Measurements from ENCODE around the gene DAW1.
"Not testable (repeated sequence)": the region's sequence is repeated elsewhere in the genome, so short reads cannot be mapped to it uniquely, and the experiment has no call there.

The DAW1 gene

GRCh38 chr2:227828477-227828912, 42.9 kb upstream of the DAW1 start:
- no peak for DNase-seq
- Histone ChIP-seq H3K27ac (ENCODE audit: insufficient read depth in 1 of 2, low read depth in 1 of 2, low read length in 2 of 2, poor library complexity in 1 of 2, severe bottlenecking in 2 of 2) (no peak overlapping the region), H3K9me3 (ENCODE audit: control extremely low read depth in 1 of 5, control insufficient read depth in 4 of 5, insufficient read depth in 2 of 5, low read depth in 1 of 5, low read length in 4 of 5) (no peaks in the 10 kb centered on the region), H3K27me3 (replicated peaks in 2 of 5; ENCODE audit: control insufficient read depth in 4 of 5, insufficient read depth in 5 of 5, low read length in 4 of 5) (no peaks in the 10 kb centered on the region), H3K36me3 (ENCODE audit: control insufficient read depth in 4 of 4, insufficient read depth in 4 of 4, low read length in 3 of 4) (no peaks in the 10 kb centered on the region), H3K4me3 (ENCODE audit: control insufficient read depth in 1 of 7, extremely low read depth in 1 of 7, insufficient read depth in 4 of 7, low read depth in 2 of 7, low read length in 6 of 7) (no peak overlapping the region), H3K4me1 (ENCODE audit: control extremely low read depth in 1 of 4, control insufficient read depth in 4 of 4, insufficient read depth in 4 of 4, low read length in 3 of 4) (no peaks in the 10 kb centered on the region)
- ChIA-PET CTCF (no interaction called here), POLR2A (no interaction called here)

DNA sequence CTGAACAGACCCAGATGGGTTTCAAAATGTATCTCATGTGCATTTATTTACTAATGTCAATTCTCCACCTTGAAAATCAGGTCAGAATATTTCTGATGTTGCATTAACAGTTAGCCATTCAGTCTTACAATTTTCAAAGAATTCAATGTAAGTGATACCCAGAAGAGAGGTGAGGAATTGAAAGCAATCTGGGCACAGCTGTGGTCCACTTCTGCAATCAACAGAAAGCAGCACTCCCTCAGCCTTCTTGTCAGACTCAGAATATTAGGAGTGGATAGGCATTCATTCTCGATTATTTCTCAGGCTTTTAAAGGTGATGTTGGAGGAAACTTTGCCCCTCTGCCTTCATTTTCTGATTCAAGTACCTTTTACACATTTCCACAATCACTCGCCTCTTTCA, 42.1 kb upstream of the DAW1 start:
- no peak overlapping the region for H3K4me3 ChIP-seq (ENCODE audit: control insufficient read depth in 1 of 7, extremely low read depth in 1 of 7, insufficient read depth in 4 of 7, low read depth in 2 of 7, low read length in 6 of 7)
- 100% methylated on average over 1 of the region's 2 CpGs for WGBS (ENCODE audit: insufficient coverage)
- ChIA-PET POLR2A (no interaction called here), CTCF (no interaction called here)
- H3K9me3 ChIP-seq (ENCODE audit: control extremely low read depth in 1 of 5, control insufficient read depth in 4 of 5, insufficient read depth in 2 of 5, low read depth in 1 of 5, low read length in 4 of 5), result no peaks in the 10 kb centered on the region
- DNase-seq, result no peak
- H3K36me3 ChIP-seq (ENCODE audit: control insufficient read depth in 4 of 4, insufficient read depth in 4 of 4, low read length in 3 of 4), result no peaks in the 10 kb centered on the region
- H3K27ac ChIP-seq (ENCODE audit: insufficient read depth in 1 of 2, low read depth in 1 of 2, low read length in 2 of 2, poor library complexity in 1 of 2, severe bottlenecking in 2 of 2), result no peak overlapping the region
- no peaks in the 10 kb centered on the region for H3K4me1 ChIP-seq (ENCODE audit: control extremely low read depth in 1 of 4, control insufficient read depth in 4 of 4, insufficient read depth in 4 of 4, low read length in 3 of 4)
- H3K27me3 ChIP-seq (replicated peaks in 2 of 5; ENCODE audit: control insufficient read depth in 4 of 5, insufficient read depth in 5 of 5, low read length in 4 of 5), result no peaks in the 10 kb centered on the region

- ChIA-PET CTCF (interaction anchor here (0.7 kb wide), 1 partner anchor 60 kb away, joined by 3 read pairs; no protein-coding TSS in a partner anchor), POLR2A (no interaction called here)
- Histone ChIP-seq H3K36me3 (ENCODE audit: control insufficient read depth in 4 of 4, insufficient read depth in 4 of 4, low read length in 3 of 4) (no peaks in the 10 kb centered on the region), H3K4me1 (ENCODE audit: control extremely low read depth in 1 of 4, control insufficient read depth in 4 of 4, insufficient read depth in 4 of 4, low read length in 3 of 4) (no peaks in the 10 kb centered on the region), H3K27me3 (replicated peaks in 2 of 5; ENCODE audit: control insufficient read depth in 4 of 5, insufficient read depth in 5 of 5, low read length in 4 of 5) (no peaks in the 10 kb centered on the region), H3K27ac (ENCODE audit: insufficient read depth in 1 of 2, low read depth in 1 of 2, low read length in 2 of 2, poor library complexity in 1 of 2, severe bottlenecking in 2 of 2) (no peak overlapping the region), H3K9me3 (ENCODE audit: control extremely low read depth in 1 of 5, control insufficient read depth in 4 of 5, insufficient read depth in 2 of 5, low read depth in 1 of 5, low read length in 4 of 5) (peaks cover 0 to 1% (median 0%) of the 10 kb centered on the region in 5 experiments), H3K4me3 (ENCODE audit: control insufficient read depth in 1 of 7, extremely low read depth in 1 of 7, insufficient read depth in 4 of 7, low read depth in 2 of 7, low read length in 6 of 7) (no peak overlapping the region)
- 100% methylated on average over 7 of the region's 10 CpGs for WGBS (ENCODE audit: insufficient coverage)
- no peak for DNase-seq
Measured at GRCh38 chr2:227834423-227834822, 37.0 kb upstream of the DAW1 start.

DNA sequence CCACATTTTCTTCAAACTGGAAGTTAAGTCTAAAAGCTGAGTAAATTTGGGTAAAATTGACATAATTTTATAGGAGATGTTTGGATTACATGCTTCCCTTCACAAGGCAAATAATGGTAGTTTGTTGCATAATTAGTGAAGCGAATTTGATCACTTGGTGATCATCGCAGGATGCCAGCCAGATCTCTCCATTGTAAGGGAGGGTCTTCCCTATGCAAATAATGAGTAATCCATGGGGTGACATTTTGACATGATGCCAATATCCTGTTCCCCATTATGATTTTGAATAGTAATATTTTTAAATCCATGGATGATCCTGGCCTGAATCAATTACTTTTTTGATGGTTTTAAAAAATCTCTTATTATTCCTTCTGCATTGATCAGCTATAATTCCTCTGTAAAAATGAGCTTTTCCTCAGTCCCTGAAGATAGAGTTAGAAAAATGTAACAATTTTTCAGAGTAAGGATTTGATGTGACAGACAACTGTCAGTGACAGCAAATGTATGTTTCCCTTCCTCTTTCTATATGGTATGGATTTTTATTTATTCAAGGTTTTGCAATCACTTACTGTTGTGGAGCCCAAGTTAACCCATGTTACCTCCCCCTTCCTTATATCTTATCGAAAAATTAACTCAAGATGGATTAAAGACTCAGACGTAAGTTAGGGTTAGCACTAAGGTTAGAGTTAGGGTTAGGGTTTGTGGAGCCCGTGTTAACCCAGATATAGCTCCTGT, 36.3 kb upstream of the DAW1 start:
- CTCF ChIA-PET, result interaction anchor here (0.7 to 0.8 kb wide), 2 partner anchors 56 to 61 kb away, joined by 3 read pairs; no protein-coding TSS in a partner anchor
- Histone ChIP-seq H3K27me3 (replicated peaks in 2 of 5; ENCODE audit: control insufficient read depth in 4 of 5, insufficient read depth in 5 of 5, low read length in 4 of 5) (no peaks in the 10 kb centered on the region), H3K9me3 (ENCODE audit: control extremely low read depth in 1 of 5, control insufficient read depth in 4 of 5, insufficient read depth in 2 of 5, low read depth in 1 of 5, low read length in 4 of 5) (peaks cover 0 to 1% (median 0%) of the 10 kb centered on the region in 5 experiments), H3K27ac (ENCODE audit: insufficient read depth in 1 of 2, low read depth in 1 of 2, low read length in 2 of 2, poor library complexity in 1 of 2, severe bottlenecking in 2 of 2) (no peak overlapping the region), H3K4me1 (ENCODE audit: control extremely low read depth in 1 of 4, control insufficient read depth in 4 of 4, insufficient read depth in 4 of 4, low read length in 3 of 4) (no peaks in the 10 kb centered on the region), H3K36me3 (ENCODE audit: control insufficient read depth in 4 of 4, insufficient read depth in 4 of 4, low read length in 3 of 4) (no peaks in the 10 kb centered on the region), H3K4me3 (ENCODE audit: control insufficient read depth in 1 of 7, extremely low read depth in 1 of 7, insufficient read depth in 4 of 7, low read depth in 2 of 7, low read length in 6 of 7) (no peak overlapping the region)
- no peak for DNase-seq
- 100% methylated on average over 1 of the region's 5 CpGs for WGBS (ENCODE audit: insufficient coverage)
- POLR2A ChIA-PET, result interaction anchor here (0.7 kb wide), 1 partner anchor 39 kb away, joined by 5 read pairs; no protein-coding TSS in a partner anchor

- H3K9me3 ChIP-seq (ENCODE audit: control extremely low read depth in 1 of 5, control insufficient read depth in 4 of 5, insufficient read depth in 2 of 5, low read depth in 1 of 5, low read length in 4 of 5); H3K36me3 ChIP-seq (ENCODE audit: control insufficient read depth in 4 of 4, insufficient read depth in 4 of 4, low read length in 3 of 4); H3K4me3 ChIP-seq (ENCODE audit: control insufficient read depth in 1 of 7, extremely low read depth in 1 of 7, insufficient read depth in 4 of 7, low read depth in 2 of 7, low read length in 6 of 7); H3K27me3 ChIP-seq (replicated peaks in 2 of 5; ENCODE audit: control insufficient read depth in 4 of 5, insufficient read depth in 5 of 5, low read length in 4 of 5); DNase-seq; CTCF ChIA-PET; H3K4me1 ChIP-seq (ENCODE audit: control extremely low read depth in 1 of 4, control insufficient read depth in 4 of 4, insufficient read depth in 4 of 4, low read length in 3 of 4); POLR2A ChIA-PET; H3K27ac ChIP-seq (ENCODE audit: insufficient read depth in 1 of 2, low read depth in 1 of 2, low read length in 2 of 2, poor library complexity in 1 of 2, severe bottlenecking in 2 of 2): not testable (repeated sequence)
- 92% methylated on average over 7 of the region's 7 CpGs for WGBS (ENCODE audit: insufficient coverage)
Measured at GRCh38 chr2:227839339-227840129, 31.9 kb upstream of the DAW1 start.

- WGBS (ENCODE audit: insufficient coverage), result no CpG with 5 or more reads among the region's 1 CpG
- Histone ChIP-seq H3K9me3 (ENCODE audit: control extremely low read depth in 1 of 5, control insufficient read depth in 4 of 5, insufficient read depth in 2 of 5, low read depth in 1 of 5, low read length in 4 of 5) (no peaks in the 10 kb centered on the region), H3K27ac (ENCODE audit: insufficient read depth in 1 of 2, low read depth in 1 of 2, low read length in 2 of 2, poor library complexity in 1 of 2, severe bottlenecking in 2 of 2) (no peak overlapping the region), H3K4me1 (ENCODE audit: control extremely low read depth in 1 of 4, control insufficient read depth in 4 of 4, insufficient read depth in 4 of 4, low read length in 3 of 4) (no peaks in the 10 kb centered on the region), H3K27me3 (replicated peaks in 2 of 5; ENCODE audit: control insufficient read depth in 4 of 5, insufficient read depth in 5 of 5, low read length in 4 of 5) (peaks cover 0 to 4% (median 0%) of the 10 kb centered on the region in 5 experiments), H3K36me3 (ENCODE audit: control insufficient read depth in 4 of 4, insufficient read depth in 4 of 4, low read length in 3 of 4) (no peaks in the 10 kb centered on the region), H3K4me3 (ENCODE audit: control insufficient read depth in 1 of 7, extremely low read depth in 1 of 7, insufficient read depth in 4 of 7, low read depth in 2 of 7, low read length in 6 of 7) (no peak overlapping the region)
- ChIA-PET POLR2A (no interaction called here), CTCF (interaction anchor here (1.2 kb wide), 1 partner anchor 17 kb away, joined by 3 read pairs; no protein-coding TSS in a partner anchor)
- no peak for DNase-seq
Measured at GRCh38 chr2:227846831-227847230, 24.6 kb upstream of the DAW1 start.

GRCh38 chr2:227848146-227848545, 23.3 kb upstream of the DAW1 start:
- Histone ChIP-seq H3K36me3 (ENCODE audit: control insufficient read depth in 4 of 4, insufficient read depth in 4 of 4, low read length in 3 of 4) (no peaks in the 10 kb centered on the region), H3K27me3 (replicated peaks in 2 of 5; ENCODE audit: control insufficient read depth in 4 of 5, insufficient read depth in 5 of 5, low read length in 4 of 5) (peaks cover 0 to 5% (median 0%) of the 10 kb centered on the region in 5 experiments), H3K9me3 (ENCODE audit: control extremely low read depth in 1 of 5, control insufficient read depth in 4 of 5, insufficient read depth in 2 of 5, low read depth in 1 of 5, low read length in 4 of 5) (no peaks in the 10 kb centered on the region), H3K4me1 (ENCODE audit: control extremely low read depth in 1 of 4, control insufficient read depth in 4 of 4, insufficient read depth in 4 of 4, low read length in 3 of 4) (no peaks in the 10 kb centered on the region), H3K27ac (ENCODE audit: insufficient read depth in 1 of 2, low read depth in 1 of 2, low read length in 2 of 2, poor library complexity in 1 of 2, severe bottlenecking in 2 of 2) (no peak overlapping the region), H3K4me3 (ENCODE audit: control insufficient read depth in 1 of 7, extremely low read depth in 1 of 7, insufficient read depth in 4 of 7, low read depth in 2 of 7, low read length in 6 of 7) (no peak overlapping the region)
- WGBS (ENCODE audit: insufficient coverage), result 100% methylated on average over 3 of the region's 3 CpGs
- no peak for DNase-seq
- POLR2A ChIA-PET, result no interaction called here
- CTCF ChIA-PET, result no interaction called here

Data from common myeloid progenitor, CD34-positive (primary cell).